Transverse colon (tissue), 3 donors: ENCODE measurements around the gene LYRM2.

ENCODE experiments used
- POLR2A ChIP-seq: fragments of 450-650 bp; IDR thresholded peaks from one replicate; pipeline ENCODE4 v1.6.1; 2016; ENCODE audit warnings: antibody characterized with exemption, mild to moderate bottlenecking, moderate library complexity
- TF ChIP-seq, protein P1 (sequence below), 5 experiments: fragments of 200-600 bp in 3 of 5; fragments of 450-650 bp in 2 of 5; sonication (generic) in 3 of 5; IDR thresholded peaks; 1 replicate in 2 of 5; 2 replicates in 3 of 5; pipeline ENCODE4 v1.5.1; 2016 to 2017; ENCODE audit warnings: antibody characterized with exemption in 5 of 5, inconsistent platforms in 3 of 5, mild to moderate bottlenecking in 2 of 5, moderate library complexity in 1 of 5

DNA sequence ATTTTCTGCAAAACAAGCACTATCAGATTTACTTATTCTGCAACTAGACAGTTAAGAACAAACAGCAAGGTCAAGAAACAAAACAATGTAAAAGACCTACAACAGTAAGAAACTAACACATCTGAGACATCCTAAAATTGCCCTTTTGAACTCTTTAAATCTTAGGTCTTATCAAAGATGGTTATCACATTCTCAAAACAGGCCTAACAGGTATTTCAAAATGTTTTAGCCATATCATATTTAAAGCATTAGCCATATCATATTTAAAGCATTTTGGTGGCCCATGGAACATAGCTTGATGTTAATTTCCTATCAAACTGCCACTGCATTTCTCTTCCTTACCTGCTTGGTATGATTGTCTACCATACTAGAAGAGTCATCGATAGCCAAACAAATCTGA lies 11.1 kb upstream of the LYRM2 start:
- TF ChIP-seq, protein P1, sequence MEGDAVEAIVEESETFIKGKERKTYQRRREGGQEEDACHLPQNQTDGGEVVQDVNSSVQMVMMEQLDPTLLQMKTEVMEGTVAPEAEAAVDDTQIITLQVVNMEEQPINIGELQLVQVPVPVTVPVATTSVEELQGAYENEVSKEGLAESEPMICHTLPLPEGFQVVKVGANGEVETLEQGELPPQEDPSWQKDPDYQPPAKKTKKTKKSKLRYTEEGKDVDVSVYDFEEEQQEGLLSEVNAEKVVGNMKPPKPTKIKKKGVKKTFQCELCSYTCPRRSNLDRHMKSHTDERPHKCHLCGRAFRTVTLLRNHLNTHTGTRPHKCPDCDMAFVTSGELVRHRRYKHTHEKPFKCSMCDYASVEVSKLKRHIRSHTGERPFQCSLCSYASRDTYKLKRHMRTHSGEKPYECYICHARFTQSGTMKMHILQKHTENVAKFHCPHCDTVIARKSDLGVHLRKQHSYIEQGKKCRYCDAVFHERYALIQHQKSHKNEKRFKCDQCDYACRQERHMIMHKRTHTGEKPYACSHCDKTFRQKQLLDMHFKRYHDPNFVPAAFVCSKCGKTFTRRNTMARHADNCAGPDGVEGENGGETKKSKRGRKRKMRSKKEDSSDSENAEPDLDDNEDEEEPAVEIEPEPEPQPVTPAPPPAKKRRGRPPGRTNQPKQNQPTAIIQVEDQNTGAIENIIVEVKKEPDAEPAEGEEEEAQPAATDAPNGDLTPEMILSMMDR (IDR thresholded peaks at IDR 0.05), result no peak
- TF ChIP-seq POLR2A, result no peak
